ENCODE results near the gene STK39. TPM values are rescaled to one million over a fixed set of nuclear protein-coding genes. Genes with fewer than 3 reads are reported as not detected.
A peak's percentile ranks its signal among the peaks of the same experiment; 100 is the strongest.

The STK39 gene
- total and polyA plus RNA-seq, 9 of the 15 experiments (the other 6 are each of a cell fraction or from before 2014, with no cell fraction given) = 0.19 to 0.76 (median 0.51) TPM

- TF ChIP-seq ZNF197 (CRISPR knock-in tag; IDR thresholded peaks at IDR 0.05; ENCODE audit: low read depth) = no peak
- TF ChIP-seq ZNF133 (CRISPR knock-in tag; IDR thresholded peaks at IDR 0.05) = no peak
- TF ChIP-seq ZBTB9 (CRISPR knock-in tag; IDR thresholded peaks at IDR 0.05) = peak; percentile 30; the same call in 1 of the 2 replicates
- no peak for TF ChIP-seq AFF4 (CRISPR knock-in tag; IDR thresholded peaks at IDR 0.05)
- TF ChIP-seq DPF2 (IDR thresholded peaks at IDR 0.05) = no peak
- TF ChIP-seq ZEB2 (IDR thresholded peaks at IDR 0.05) = no peak
- TF ChIP-seq SMARCC2 (IDR thresholded peaks at IDR 0.05; ENCODE audit: low read depth) = no peak
- TF ChIP-seq BCLAF1 (IDR thresholded peaks at IDR 0.05; ENCODE audit: borderline replicate concordance in 1 of 2, control insufficient read depth in 1 of 2, low read depth in 2 of 2, low read length in 1 of 2) = no peak
- peak; percentile 73 for TF ChIP-seq PCBP1 (IDR thresholded peaks at IDR 0.05; ENCODE audit: low read depth, low read length, poor library complexity, severe bottlenecking)
- TF ChIP-seq PHB (CRISPR knock-in tag; IDR thresholded peaks at IDR 0.05) = no peak
- TF ChIP-seq HDGF (IDR thresholded peaks at IDR 0.05) = no peak
- no peak for TF ChIP-seq HDAC8 (tag; IDR thresholded peaks at IDR 0.05)
- no peak for TF ChIP-seq IRF1 (CRISPR knock-in tag; IDR thresholded peaks at IDR 0.05; ENCODE audit: borderline replicate concordance)
- no peak for TF ChIP-seq MYBL2 (IDR thresholded peaks at IDR 0.05; ENCODE audit: low read depth)
- TF ChIP-seq MYBL2 (CRISPR knock-in tag; IDR thresholded peaks at IDR 0.05; ENCODE audit: borderline replicate concordance) = no peak
- TF ChIP-seq ZNF280B (CRISPR knock-in tag; IDR thresholded peaks at IDR 0.05) = no peak
Observed at GRCh38 chr2:168246483-168247340, 683 bp downstream of the STK39 start (continued).

Measured in K562 (cell line).